ENCODE results near the gene MXRA8. TPM values are rescaled to one million over a fixed set of nuclear protein-coding genes. Genes with fewer than 3 reads are reported as not detected.
A peak's percentile ranks its signal among the peaks of the same experiment; 100 is the strongest.

Gene MXRA8
- total and polyA plus RNA-seq, 8 donors: 23.3 to 203 (median 42.9) TPM

DNA sequence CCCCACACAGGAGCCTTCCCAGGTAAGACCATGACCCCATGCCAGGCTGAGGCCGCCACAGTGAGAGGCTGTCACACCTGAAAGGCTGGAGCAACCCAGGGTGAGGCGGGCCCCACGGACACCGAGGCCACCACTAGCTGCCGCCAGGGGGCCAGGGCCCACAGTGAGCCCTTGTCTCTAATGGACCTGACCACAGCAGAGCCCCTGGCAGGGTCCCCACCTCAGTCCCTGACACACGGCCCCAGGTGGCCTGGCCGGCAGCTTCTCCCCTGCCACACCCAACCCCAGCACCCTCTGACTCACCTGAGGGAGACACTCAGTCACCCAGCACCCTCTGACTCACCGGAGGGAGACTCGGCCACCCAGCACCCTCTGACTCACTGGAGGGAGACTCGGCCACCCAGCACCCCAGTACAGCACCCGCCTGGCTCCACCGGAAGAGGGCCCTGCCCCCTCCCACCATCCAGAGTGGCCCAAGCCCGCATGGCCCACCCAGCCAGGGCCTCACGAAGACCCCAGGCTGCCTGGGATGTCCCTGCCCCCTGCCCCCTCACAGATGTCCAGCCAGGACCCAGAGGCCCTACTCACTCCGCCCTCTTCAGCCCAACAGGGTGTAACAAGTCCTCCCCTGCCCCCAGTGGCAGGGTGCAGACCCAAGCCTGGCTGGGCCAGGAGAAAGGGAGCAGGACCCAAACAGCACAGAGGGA, 13.5 kb downstream of the MXRA8 start:
- intact Hi-C loops (cut with DNase I; ENCODE audit: low total_unique reads): no loop called here
- TF ChIP-seq, protein P1, sequence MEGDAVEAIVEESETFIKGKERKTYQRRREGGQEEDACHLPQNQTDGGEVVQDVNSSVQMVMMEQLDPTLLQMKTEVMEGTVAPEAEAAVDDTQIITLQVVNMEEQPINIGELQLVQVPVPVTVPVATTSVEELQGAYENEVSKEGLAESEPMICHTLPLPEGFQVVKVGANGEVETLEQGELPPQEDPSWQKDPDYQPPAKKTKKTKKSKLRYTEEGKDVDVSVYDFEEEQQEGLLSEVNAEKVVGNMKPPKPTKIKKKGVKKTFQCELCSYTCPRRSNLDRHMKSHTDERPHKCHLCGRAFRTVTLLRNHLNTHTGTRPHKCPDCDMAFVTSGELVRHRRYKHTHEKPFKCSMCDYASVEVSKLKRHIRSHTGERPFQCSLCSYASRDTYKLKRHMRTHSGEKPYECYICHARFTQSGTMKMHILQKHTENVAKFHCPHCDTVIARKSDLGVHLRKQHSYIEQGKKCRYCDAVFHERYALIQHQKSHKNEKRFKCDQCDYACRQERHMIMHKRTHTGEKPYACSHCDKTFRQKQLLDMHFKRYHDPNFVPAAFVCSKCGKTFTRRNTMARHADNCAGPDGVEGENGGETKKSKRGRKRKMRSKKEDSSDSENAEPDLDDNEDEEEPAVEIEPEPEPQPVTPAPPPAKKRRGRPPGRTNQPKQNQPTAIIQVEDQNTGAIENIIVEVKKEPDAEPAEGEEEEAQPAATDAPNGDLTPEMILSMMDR (IDR thresholded peaks at IDR 0.05): peak in 4 of 7 experiments; percentile 21 to 57 (median 43)
- TF ChIP-seq EP300 (IDR thresholded peaks at IDR 0.05) (no peak), POLR2A (IDR thresholded peaks at IDR 0.05) (no peak), POLR2AphosphoS5 (IDR thresholded peaks at IDR 0.05) (peak in 1 of 3 donors; percentile 6)
- H3K27ac ChIP-seq: peak overlapping the region; percentile 71 to 92 (median 83)
- H3K27me3 ChIP-seq: no peaks in the 10 kb centered on the region
- H3K9me3 ChIP-seq: no peaks in the 10 kb centered on the region
- H3K36me3 ChIP-seq: peaks cover 15 to 28% (median 26%) of the 10 kb centered on the region in 4 donors
- H3K4me3 ChIP-seq: peak overlapping the region in 1 of 4 donors; percentile 72
- WGBS, 5 donors: 38 to 59% (median 49%) methylated on average over 9 to 15 of the region's 15 CpGs
- peak; percentile 68 to 73 for DNase-seq
- peaks cover 44 to 61% (median 57%) of the 10 kb centered on the region in 4 donors for H3K4me1 ChIP-seq

DNA sequence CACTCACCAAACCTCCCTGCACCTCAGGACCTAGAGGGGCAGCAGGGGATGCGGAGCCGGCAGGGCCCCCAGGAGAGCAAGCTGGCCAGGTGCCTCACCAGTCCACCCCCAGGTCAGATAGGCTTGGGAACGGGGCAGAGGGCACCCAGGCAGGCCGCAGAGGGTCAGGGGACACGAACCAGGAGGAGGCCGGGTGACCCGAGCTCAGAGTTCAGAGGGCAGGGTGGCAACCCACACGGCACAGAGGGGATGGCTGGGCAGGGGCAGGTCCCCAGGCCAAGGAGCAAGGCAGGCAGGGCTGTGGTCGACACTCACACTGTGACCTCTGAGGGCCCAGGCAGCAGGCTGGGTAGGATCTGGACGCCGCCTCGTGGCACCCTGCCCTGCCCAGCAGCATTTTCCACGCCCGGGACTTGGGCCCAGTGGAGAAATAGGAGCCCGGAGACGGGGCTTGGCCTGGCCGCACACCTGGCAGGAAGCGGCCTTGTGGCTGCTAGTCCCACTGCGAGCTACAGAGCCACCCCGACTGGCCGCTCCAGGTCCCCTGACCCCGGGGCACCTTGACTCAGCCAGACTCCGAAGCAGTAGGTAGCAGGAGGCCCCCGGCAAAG, 14.4 kb downstream of the MXRA8 start:
- Histone ChIP-seq H3K27ac (peak overlapping the region; percentile 71 to 92 (median 83)), H3K9me3 (no peaks in the 10 kb centered on the region), H3K36me3 (peaks cover 23 to 37% (median 35%) of the 10 kb centered on the region in 4 donors), H3K4me3 (peak overlapping the region in 1 of 4 donors; percentile 72), H3K4me1 (peaks cover 44 to 61% (median 57%) of the 10 kb centered on the region in 4 donors), H3K27me3 (no peaks in the 10 kb centered on the region)
- DNase-seq: peak in 1 of 2 donors; percentile 82
- intact Hi-C loops (cut with DNase I; ENCODE audit: low total_unique reads): no loop called here
- 52 to 78% (median 59%) methylated on average over 8 to 24 of the region's 24 CpGs for WGBS, 5 donors
- TF ChIP-seq POLR2A (IDR thresholded peaks at IDR 0.05): no peak
- no peak for TF ChIP-seq EP300 (IDR thresholded peaks at IDR 0.05)
- no peak for TF ChIP-seq POLR2AphosphoS5 (IDR thresholded peaks at IDR 0.05)
- TF ChIP-seq, protein P1 (IDR thresholded peaks at IDR 0.05): no peak

DNA sequence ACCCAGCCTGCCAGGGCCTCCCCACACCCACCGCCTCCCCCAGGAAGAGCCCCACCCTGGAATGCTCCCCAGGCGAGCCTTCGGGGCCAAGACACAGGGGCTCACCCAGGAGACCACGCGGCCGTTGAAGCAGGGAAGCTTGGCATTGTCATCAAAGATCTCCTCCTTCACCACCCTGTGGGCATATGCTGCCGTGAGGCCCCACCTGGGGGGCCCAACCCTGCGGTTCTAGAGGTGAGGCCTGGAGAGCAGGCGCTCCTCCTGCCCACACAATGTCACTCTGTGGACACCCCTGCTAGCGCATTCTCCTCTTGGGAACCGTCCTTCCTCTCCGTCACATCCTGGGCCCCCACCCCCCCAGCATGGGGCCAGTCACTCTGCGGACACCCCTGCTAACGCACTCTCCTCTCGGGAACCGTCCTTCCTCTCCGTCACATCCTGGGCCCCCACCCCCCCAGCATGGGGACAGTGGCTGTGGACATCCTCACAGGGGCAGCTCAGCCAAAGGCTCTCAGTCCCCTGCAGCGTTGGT, 15.7 kb downstream of the MXRA8 start:
- H3K9me3 ChIP-seq: no peaks in the 10 kb centered on the region
- no peak overlapping the region for H3K27ac ChIP-seq
- peaks cover 32 to 50% (median 47%) of the 10 kb centered on the region in 4 donors for H3K36me3 ChIP-seq
- 86 to 90% (median 89%) methylated on average over 18 of the region's 18 CpGs for WGBS, 5 donors
- TF ChIP-seq POLR2AphosphoS5 (IDR thresholded peaks at IDR 0.05) (no peak), EP300 (IDR thresholded peaks at IDR 0.05) (no peak), POLR2A (IDR thresholded peaks at IDR 0.05) (no peak)
- TF ChIP-seq, protein P1 (IDR thresholded peaks at IDR 0.05): no peak
- DNase-seq: no peak
- H3K27me3 ChIP-seq: no peaks in the 10 kb centered on the region
- H3K4me3 ChIP-seq: no peak overlapping the region
- peaks cover 36 to 66% (median 53%) of the 10 kb centered on the region in 4 donors for H3K4me1 ChIP-seq
- intact Hi-C loops (cut with DNase I; ENCODE audit: low total_unique reads): no loop called here

DNA sequence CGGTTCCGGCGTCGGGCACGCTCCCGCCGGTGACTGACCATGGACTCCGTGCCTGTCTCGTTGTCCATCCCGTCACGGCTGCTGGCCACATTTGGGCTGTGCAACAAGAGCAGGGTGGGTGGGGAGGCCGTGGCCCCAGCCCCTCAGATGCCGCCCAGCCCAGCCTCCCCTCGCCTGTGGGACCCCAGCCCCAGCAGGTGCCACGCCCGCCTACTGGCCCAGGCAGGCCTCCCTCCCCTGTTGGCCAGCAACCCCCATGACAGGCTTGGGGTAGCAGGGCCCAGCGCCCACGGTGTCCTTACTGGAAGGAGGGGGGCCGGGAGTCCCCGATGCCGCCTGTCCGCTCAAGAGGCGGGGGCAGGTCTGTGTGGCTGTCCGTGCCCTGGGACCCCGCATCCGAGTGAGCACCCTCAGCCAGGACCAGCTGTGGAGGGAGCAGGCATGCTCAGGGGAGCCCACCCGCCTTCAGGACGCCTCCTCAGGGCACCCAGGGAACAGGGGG, 16.2 kb downstream of the MXRA8 start:
- DNase-seq: no peak
- Histone ChIP-seq H3K36me3 (peaks cover 32 to 55% (median 53%) of the 10 kb centered on the region in 4 donors), H3K27me3 (no peaks in the 10 kb centered on the region)

More for the DNA sequence above, 16.2 kb downstream of the MXRA8 start:
- peaks cover 31 to 62% (median 50%) of the 10 kb centered on the region in 4 donors for H3K4me1 ChIP-seq
- intact Hi-C loops (cut with DNase I; ENCODE audit: low total_unique reads): no loop called here
- no peak overlapping the region for H3K4me3 ChIP-seq
- H3K9me3 ChIP-seq: no peaks in the 10 kb centered on the region
- TF ChIP-seq, protein P1 (IDR thresholded peaks at IDR 0.05): no peak
- TF ChIP-seq EP300 (IDR thresholded peaks at IDR 0.05) (no peak), POLR2A (IDR thresholded peaks at IDR 0.05) (no peak), POLR2AphosphoS5 (IDR thresholded peaks at IDR 0.05) (no peak)
- H3K27ac ChIP-seq: no peak overlapping the region
- 94 to 96% (median 96%) methylated on average over 13 to 28 of the region's 28 CpGs for WGBS, 5 donors
